ENCODE measurements around the gene RHOF. TPM values are rescaled to one million over a fixed set of nuclear protein-coding genes. Genes with fewer than 3 reads are reported as not detected.

Gene RHOF
- total RNA-seq, 1 experiment from 2014 or later, result 29.1 TPM

DNA sequence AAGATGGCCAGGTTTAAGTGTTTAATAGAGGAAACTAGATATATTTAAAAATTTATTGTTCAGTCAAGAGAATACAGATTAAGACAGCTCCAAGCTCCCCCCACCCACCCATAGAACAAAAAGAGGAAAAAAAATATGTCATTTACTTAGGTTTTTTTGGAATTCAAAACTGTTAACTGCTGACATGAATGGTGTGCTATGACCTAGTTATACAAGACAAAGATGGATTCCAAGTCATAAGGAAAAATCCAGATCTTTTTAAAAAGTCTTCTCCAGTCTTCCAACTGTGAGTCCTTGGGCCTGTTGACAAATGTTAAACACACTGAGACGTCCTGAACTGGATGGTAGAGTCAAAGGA, 9.0 kb upstream of the RHOF start:
- H3K18ac ChIP-seq (ENCODE audit: insufficient read length, low read depth, low read length), result peak overlapping the region; percentile 79
- no peak overlapping the region for H4K8ac ChIP-seq (replicated peaks; ENCODE audit: insufficient read length, low read depth, low read length)
- H3K79me1 ChIP-seq (ENCODE audit: insufficient read depth, low read depth, low read length, poor library complexity, severe bottlenecking), result no peaks in the 10 kb centered on the region
- Mint-ChIP-seq H3K4me3 (peak overlapping the region; percentile 82 to 83), H3K27ac (peak overlapping the region; percentile 98 to 100 (median 100)), H3K4me1 (peaks cover 43 to 50% of the 10 kb centered on the region in 2 experiments), H3K36me3 (ENCODE audit: insufficient read depth in 1 of 3, low read depth in 3 of 3) (peaks cover 18 to 34% (median 28%) of the 10 kb centered on the region in 3 experiments), H3K27me3 (ENCODE audit: low read depth) (no peaks in the 10 kb centered on the region; the same call in 1 of the 2 replicates), H3K9me3 (no peaks in the 10 kb centered on the region)
- peak overlapping the region; percentile 100 for H3K9ac ChIP-seq (ENCODE audit: extremely low read depth, insufficient read length, low read length)
- peak overlapping the region; percentile 52 for H2BK120ac ChIP-seq (ENCODE audit: low read depth, low read length, poor library complexity, severe bottlenecking)
- no peaks in the 10 kb centered on the region for H3K9me3 ChIP-seq (ENCODE audit: control insufficient read depth, low read depth, low read length)
- H3K27ac ChIP-seq (ENCODE audit: insufficient read length, low read depth, low read length), result peak overlapping the region; percentile 99
- H3K23me2 ChIP-seq (ENCODE audit: insufficient read length, low read depth, low read length, poor library complexity, severe bottlenecking), result peaks cover 27% of the 10 kb centered on the region
- no peak overlapping the region; the same call in 1 of the 2 replicates for H3K4ac ChIP-seq (ENCODE audit: low read depth, low read length)
- H3K23ac ChIP-seq (ENCODE audit: insufficient read length, low read depth, low read length), result no peak overlapping the region
- peak overlapping the region; percentile 93 for H4K5ac ChIP-seq (ENCODE audit: insufficient read length, low read depth, low read length)
- no peak for DNase-seq
- H2BK20ac ChIP-seq (ENCODE audit: low read depth, low read length, poor library complexity, severe bottlenecking), result no peak overlapping the region
- H4K91ac ChIP-seq (ENCODE audit: insufficient read length, low read depth, low read length), result no peak overlapping the region
- H2BK5ac ChIP-seq (ENCODE audit: insufficient read length, low read length), result peak overlapping the region; percentile 99
- no peaks in the 10 kb centered on the region for H3K27me3 ChIP-seq (ENCODE audit: insufficient read depth, low read length)
- H2BK15ac ChIP-seq (ENCODE audit: low read depth, low read length), result no peak overlapping the region
- H3K4me1 ChIP-seq (ENCODE audit: insufficient read depth, low read length), result peaks cover 6% of the 10 kb centered on the region; the same call in 1 of the 2 replicates
- TF ChIP-seq, protein P1, sequence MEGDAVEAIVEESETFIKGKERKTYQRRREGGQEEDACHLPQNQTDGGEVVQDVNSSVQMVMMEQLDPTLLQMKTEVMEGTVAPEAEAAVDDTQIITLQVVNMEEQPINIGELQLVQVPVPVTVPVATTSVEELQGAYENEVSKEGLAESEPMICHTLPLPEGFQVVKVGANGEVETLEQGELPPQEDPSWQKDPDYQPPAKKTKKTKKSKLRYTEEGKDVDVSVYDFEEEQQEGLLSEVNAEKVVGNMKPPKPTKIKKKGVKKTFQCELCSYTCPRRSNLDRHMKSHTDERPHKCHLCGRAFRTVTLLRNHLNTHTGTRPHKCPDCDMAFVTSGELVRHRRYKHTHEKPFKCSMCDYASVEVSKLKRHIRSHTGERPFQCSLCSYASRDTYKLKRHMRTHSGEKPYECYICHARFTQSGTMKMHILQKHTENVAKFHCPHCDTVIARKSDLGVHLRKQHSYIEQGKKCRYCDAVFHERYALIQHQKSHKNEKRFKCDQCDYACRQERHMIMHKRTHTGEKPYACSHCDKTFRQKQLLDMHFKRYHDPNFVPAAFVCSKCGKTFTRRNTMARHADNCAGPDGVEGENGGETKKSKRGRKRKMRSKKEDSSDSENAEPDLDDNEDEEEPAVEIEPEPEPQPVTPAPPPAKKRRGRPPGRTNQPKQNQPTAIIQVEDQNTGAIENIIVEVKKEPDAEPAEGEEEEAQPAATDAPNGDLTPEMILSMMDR (conservative IDR thresholded peaks at IDR 0.05), result no peak
- H4K20me1 ChIP-seq (ENCODE audit: control insufficient read depth, insufficient read depth, insufficient read length), result no peaks in the 10 kb centered on the region
- H2AK5ac ChIP-seq (ENCODE audit: insufficient read length, low read length), result peak overlapping the region; percentile 98
- H3K79me2 ChIP-seq (ENCODE audit: insufficient read depth, low read length), result no peaks in the 10 kb centered on the region; the same call in 1 of the 2 replicates
- H3K14ac ChIP-seq (ENCODE audit: insufficient read depth, low read length), result peak overlapping the region; percentile 58; the same call in 1 of the 2 replicates
- peak overlapping the region; percentile 98 for H3K56ac ChIP-seq (ENCODE audit: insufficient read length, low read depth, low read length)
- peak overlapping the region; percentile 98 for H3K4me2 ChIP-seq (ENCODE audit: insufficient read depth, insufficient read length, low read length)
- no CpG with 5 or more reads among the region's 1 CpG for whole genome bisulfite sequencing (ENCODE audit: extremely low coverage, insufficient read length, low lambda C conversion rate)
- peak overlapping the region; percentile 55 for H2BK12ac ChIP-seq (ENCODE audit: insufficient read length, low read depth, low read length)
- no peak overlapping the region for H2AFZ ChIP-seq (ENCODE audit: low read length)
- H3T11ph ChIP-seq (ENCODE audit: low read length), result no peak overlapping the region
